HFFc6 (cell line): ENCODE data around the gene DAPP1. TPM values are rescaled to one million over a fixed set of nuclear protein-coding genes. Genes with fewer than 3 reads are reported as not detected.

Experiments used
- DNase-seq: peaks from one replicate; pipeline ENCODE4 v3.0.0-alpha.2; 2018
- H3K27ac Mint-ChIP-seq: 2 replicates; pipeline ENCODE4 v1.8.0; 2020; ENCODE audit warnings: mild to moderate bottlenecking, mixed read lengths
- H3K27me3 Mint-ChIP-seq: 2 replicates; pipeline ENCODE4 v1.8.0; 2021; ENCODE audit warnings: mild to moderate bottlenecking, moderate library complexity, mixed read lengths; ENCODE audit not compliant: insufficient read depth
- H3K36me3 Mint-ChIP-seq: 2 replicates; pipeline ENCODE4 v1.8.0; 2021; ENCODE audit warnings: low read depth, mixed read lengths
- H3K4me1 Mint-ChIP-seq: 2 replicates; pipeline ENCODE4 v1.8.0; 2020; ENCODE audit warnings: low read depth, mixed read lengths
- H3K4me3 Mint-ChIP-seq: 2 replicates; pipeline ENCODE4 v1.8.0; 2020; ENCODE audit warnings: mild to moderate bottlenecking, moderate library complexity, mixed read lengths
- H3K9me3 Mint-ChIP-seq: 2 replicates; pipeline ENCODE4 v1.8.0; 2020; ENCODE audit warnings: mild to moderate bottlenecking, mixed read lengths
- CTCF ChIP-seq: fragments of 200-600 bp; sonication (generic); IDR thresholded peaks from 2 replicates; pipeline ENCODE4 v1.5.0; 2021; ENCODE audit warnings: antibody characterized with exemption, mild to moderate bottlenecking
- total RNA-seq, 6 experiments: library from RNA; stranded (reverse); fragmentation: NEBNext Ultra II Directional; extraction: Animal tissue kit (Norgen Biotek cat#: 25700); gene quantifications; 2 replicates in 1 of 6; 3 replicates in 5 of 6; pipeline ENCODE4 v1.2.3, GENCODE V29; 2021

DAPP1 gene
- total RNA-seq, 6 experiments from 2014 or later: not detected

- H3K9me3 Mint-ChIP-seq: no peaks in the 10 kb centered on the region
- H3K36me3 Mint-ChIP-seq: no peaks in the 10 kb centered on the region
- no peak for TF ChIP-seq CTCF
- H3K27me3 Mint-ChIP-seq: peaks cover 6% of the 10 kb centered on the region
- peaks cover 18% of the 10 kb centered on the region for H3K4me1 Mint-ChIP-seq
- DNase-seq: no peak
- no peak overlapping the region for H3K4me3 Mint-ChIP-seq
- no peak overlapping the region for H3K27ac Mint-ChIP-seq
Observed at GRCh38 chr4:99853999-99854398, 37.4 kb downstream of the DAPP1 start.

- Mint-ChIP-seq H3K36me3 (no peaks in the 10 kb centered on the region), H3K4me1 (peaks cover 18% of the 10 kb centered on the region), H3K27ac (no peak overlapping the region), H3K9me3 (no peaks in the 10 kb centered on the region), H3K27me3 (peaks cover 6% of the 10 kb centered on the region), H3K4me3 (no peak overlapping the region)
- DNase-seq: no peak
- TF ChIP-seq CTCF: no peak
Observed at GRCh38 chr4:99855678-99856077, 39.1 kb downstream of the DAPP1 start.

GRCh38 chr4:99856166-99856565, 39.5 kb downstream of the DAPP1 start:
- peaks cover 18% of the 10 kb centered on the region for H3K4me1 Mint-ChIP-seq
- TF ChIP-seq CTCF: no peak
- H3K27me3 Mint-ChIP-seq: peaks cover 6% of the 10 kb centered on the region

GRCh38 chr4:99857307-99857706, 40.7 kb downstream of the DAPP1 start:
- no peaks in the 10 kb centered on the region for H3K9me3 Mint-ChIP-seq
- H3K27me3 Mint-ChIP-seq: peaks cover 6% of the 10 kb centered on the region
- H3K4me3 Mint-ChIP-seq: no peak overlapping the region
- H3K4me1 Mint-ChIP-seq: peaks cover 24% of the 10 kb centered on the region
- H3K27ac Mint-ChIP-seq: no peak overlapping the region
- TF ChIP-seq CTCF: no peak
- DNase-seq: no peak
- no peaks in the 10 kb centered on the region for H3K36me3 Mint-ChIP-seq

More at GRCh38 chr4:99856166-99856565, 39.5 kb downstream of the DAPP1 start:
- no peak overlapping the region for H3K27ac Mint-ChIP-seq
- no peaks in the 10 kb centered on the region for H3K36me3 Mint-ChIP-seq
- peak; percentile 15 for DNase-seq
- no peaks in the 10 kb centered on the region for H3K9me3 Mint-ChIP-seq
- no peak overlapping the region for H3K4me3 Mint-ChIP-seq

GRCh38 chr4:99859618-99860017, 43.0 kb downstream of the DAPP1 start:
- no peak for TF ChIP-seq CTCF
- H3K36me3 Mint-ChIP-seq: no peaks in the 10 kb centered on the region
- H3K27ac Mint-ChIP-seq: no peak overlapping the region
- peaks cover 3% of the 10 kb centered on the region for H3K27me3 Mint-ChIP-seq
- H3K9me3 Mint-ChIP-seq: no peaks in the 10 kb centered on the region
- H3K4me1 Mint-ChIP-seq: peaks cover 28% of the 10 kb centered on the region
- H3K4me3 Mint-ChIP-seq: no peak overlapping the region
- no peak for DNase-seq

GRCh38 chr4:99860521-99860920, 43.9 kb downstream of the DAPP1 start:
- no peaks in the 10 kb centered on the region for H3K36me3 Mint-ChIP-seq
- TF ChIP-seq CTCF: no peak
- H3K9me3 Mint-ChIP-seq: no peaks in the 10 kb centered on the region
- no peak for DNase-seq
- peaks cover 28% of the 10 kb centered on the region for H3K4me1 Mint-ChIP-seq
- H3K27me3 Mint-ChIP-seq: no peaks in the 10 kb centered on the region; the same call in 1 of the 2 replicates
- no peak overlapping the region for H3K27ac Mint-ChIP-seq
- H3K4me3 Mint-ChIP-seq: no peak overlapping the region
